GM18858 (cell line): Measurements from ENCODE around the gene NCBP3.
"Not testable (repeated sequence)": the region's sequence is repeated elsewhere in the genome, so short reads cannot be mapped to it uniquely, and the experiment has no call there.

Experiments
- ATAC-seq: cut with Tn5 transposase; IDR thresholded peaks from one replicate; pipeline ENCODE4 v1.9.1; 2021; ENCODE audit not compliant: unreplicated experiment

The NCBP3 gene

GRCh38 chr17:3880983-3881382 is 34.9 kb upstream of the NCBP3 start:
- ATAC-seq = no peak

GRCh38 chr17:3879591-3880417 is 33.8 kb upstream of the NCBP3 start:
- ATAC-seq = no peak

GRCh38 chr17:3879186-3879585 is 33.1 kb upstream of the NCBP3 start:
- ATAC-seq = no peak

GRCh38 chr17:3877220-3877619 is 31.2 kb upstream of the NCBP3 start:
- no peak for ATAC-seq

- no peak for ATAC-seq
Observed at GRCh38 chr17:3875317-3875716, 29.3 kb upstream of the NCBP3 start.

GRCh38 chr17:3873862-3874261 is 27.8 kb upstream of the NCBP3 start:
- ATAC-seq = no peak

- ATAC-seq = no peak
Observed at GRCh38 chr17:3870871-3871306, 24.8 kb upstream of the NCBP3 start.

- ATAC-seq = no peak
Observed at GRCh38 chr17:3867606-3868005, 21.6 kb upstream of the NCBP3 start.

GRCh38 chr17:3867106-3867505 is 21.1 kb upstream of the NCBP3 start:
- no peak for ATAC-seq

- no peak for ATAC-seq
Observed at GRCh38 chr17:3866276-3866675, 20.2 kb upstream of the NCBP3 start.

- no peak for ATAC-seq
Observed at GRCh38 chr17:3865176-3865575, 19.1 kb upstream of the NCBP3 start.

GRCh38 chr17:3864534-3864933 is 18.5 kb upstream of the NCBP3 start:
- ATAC-seq = no peak

- ATAC-seq = no peak
Observed at GRCh38 chr17:3861761-3862681, 16.0 kb upstream of the NCBP3 start.

- ATAC-seq = no peak
Observed at GRCh38 chr17:3860939-3861700, 15.1 kb upstream of the NCBP3 start.

- ATAC-seq = no peak
Observed at GRCh38 chr17:3859940-3860339, 13.9 kb upstream of the NCBP3 start.

GRCh38 chr17:3857261-3858105 is 11.4 kb upstream of the NCBP3 start:
- ATAC-seq = no peak

- not testable (repeated sequence) for ATAC-seq
Observed at GRCh38 chr17:3854204-3854603, 8.2 kb upstream of the NCBP3 start.

GRCh38 chr17:3852561-3852960 is 6.5 kb upstream of the NCBP3 start:
- no peak for ATAC-seq

GRCh38 chr17:3851461-3852100 is 5.5 kb upstream of the NCBP3 start:
- no peak for ATAC-seq
